Measurements from ENCODE around the gene RAB40A.
A peak's percentile ranks its signal among the peaks of the same experiment; 100 is the strongest.

The RAB40A gene

DNA sequence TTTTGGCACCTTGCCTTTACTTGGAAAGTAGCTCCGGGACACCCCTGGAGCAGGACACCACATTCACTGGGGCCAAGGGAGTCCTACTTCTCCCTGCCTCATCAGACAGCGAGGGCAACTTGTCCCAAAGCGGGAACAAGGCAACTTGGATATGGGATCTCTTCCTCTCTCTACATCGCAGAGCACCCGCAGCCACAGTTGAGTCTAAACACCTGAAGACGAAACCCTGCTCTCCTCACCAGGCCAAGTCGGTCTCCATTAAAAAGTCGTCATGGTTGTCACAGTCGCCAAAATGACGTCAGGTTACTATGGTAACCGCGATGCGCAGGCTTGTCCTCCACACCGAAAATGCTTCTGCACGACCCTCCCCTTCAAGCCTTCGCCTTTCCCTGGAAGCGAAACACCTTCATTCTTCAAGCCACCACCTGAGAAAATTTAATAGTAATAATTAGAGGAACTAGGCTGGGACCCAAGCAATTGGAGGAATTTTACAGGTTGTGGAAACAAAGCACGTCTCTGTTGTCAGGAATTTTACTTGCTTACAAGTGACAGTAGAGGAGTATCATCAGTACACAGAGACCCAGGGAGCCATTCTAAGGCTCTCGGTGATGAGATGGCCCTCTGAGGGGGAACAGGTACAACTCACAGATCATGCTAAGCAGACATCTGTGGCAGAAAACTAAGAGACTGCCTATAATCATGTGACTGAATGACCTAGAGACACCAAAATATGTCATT is 35.6 kb upstream of the RAB40A start:
- peak; percentile 56 for DNase-seq (ENCODE audit: low read depth)
- H3K4me3 ChIP-seq (ENCODE audit: low read length): peak overlapping the region; percentile 62
- TF ChIP-seq, protein P1, sequence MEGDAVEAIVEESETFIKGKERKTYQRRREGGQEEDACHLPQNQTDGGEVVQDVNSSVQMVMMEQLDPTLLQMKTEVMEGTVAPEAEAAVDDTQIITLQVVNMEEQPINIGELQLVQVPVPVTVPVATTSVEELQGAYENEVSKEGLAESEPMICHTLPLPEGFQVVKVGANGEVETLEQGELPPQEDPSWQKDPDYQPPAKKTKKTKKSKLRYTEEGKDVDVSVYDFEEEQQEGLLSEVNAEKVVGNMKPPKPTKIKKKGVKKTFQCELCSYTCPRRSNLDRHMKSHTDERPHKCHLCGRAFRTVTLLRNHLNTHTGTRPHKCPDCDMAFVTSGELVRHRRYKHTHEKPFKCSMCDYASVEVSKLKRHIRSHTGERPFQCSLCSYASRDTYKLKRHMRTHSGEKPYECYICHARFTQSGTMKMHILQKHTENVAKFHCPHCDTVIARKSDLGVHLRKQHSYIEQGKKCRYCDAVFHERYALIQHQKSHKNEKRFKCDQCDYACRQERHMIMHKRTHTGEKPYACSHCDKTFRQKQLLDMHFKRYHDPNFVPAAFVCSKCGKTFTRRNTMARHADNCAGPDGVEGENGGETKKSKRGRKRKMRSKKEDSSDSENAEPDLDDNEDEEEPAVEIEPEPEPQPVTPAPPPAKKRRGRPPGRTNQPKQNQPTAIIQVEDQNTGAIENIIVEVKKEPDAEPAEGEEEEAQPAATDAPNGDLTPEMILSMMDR (IDR thresholded peaks at IDR 0.05; ENCODE audit: insufficient read depth, low read depth, low read length, missing control alignments): no peak

DNA sequence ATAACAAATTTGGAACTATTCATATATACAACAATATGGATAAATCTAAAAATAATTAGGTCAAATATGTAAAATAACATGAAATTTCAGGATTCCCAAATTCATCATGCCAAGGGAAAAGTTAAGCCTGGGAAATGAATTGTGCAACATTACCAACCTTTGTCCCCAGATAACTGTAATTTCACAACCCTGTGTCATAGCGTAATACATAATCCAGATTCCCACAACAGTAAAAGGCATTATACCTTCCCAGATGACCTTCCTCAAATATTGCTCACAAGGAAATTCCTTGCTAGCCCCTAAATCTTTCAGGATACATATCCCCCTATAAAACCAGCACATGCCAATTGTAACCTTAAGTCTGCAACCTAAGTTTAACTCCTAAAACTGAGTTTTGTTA is 32.9 kb upstream of the RAB40A start:
- TF ChIP-seq, protein P1 (IDR thresholded peaks at IDR 0.05; ENCODE audit: insufficient read depth, low read depth, low read length, missing control alignments): no peak
- no peak for DNase-seq (ENCODE audit: low read depth)
- no peak overlapping the region for H3K4me3 ChIP-seq (ENCODE audit: low read length)

GRCh38 chrX:103550415-103551051 is 31.2 kb upstream of the RAB40A start:
- no peak for DNase-seq (ENCODE audit: low read depth)
- H3K4me3 ChIP-seq (ENCODE audit: low read length): no peak overlapping the region
- TF ChIP-seq, protein P1 (IDR thresholded peaks at IDR 0.05; ENCODE audit: insufficient read depth, low read depth, low read length, missing control alignments): no peak

DNA sequence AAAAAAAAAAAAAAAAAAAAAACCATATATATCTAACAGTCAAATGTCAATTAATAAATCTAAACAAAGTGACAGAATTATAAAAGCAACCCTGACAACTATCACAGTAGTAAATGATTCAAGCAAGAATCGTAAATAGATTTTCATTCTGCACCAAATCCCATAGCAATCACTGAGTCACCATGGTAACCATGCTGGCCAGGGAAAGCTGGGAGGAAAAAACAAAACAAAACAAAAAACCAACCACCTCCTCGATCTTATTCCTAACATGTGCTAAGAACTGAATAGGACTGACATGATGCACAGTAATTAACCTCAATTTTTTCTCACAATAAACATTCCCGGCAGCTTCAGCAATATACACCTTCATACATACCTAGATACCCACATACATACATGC is 30.6 kb upstream of the RAB40A start:
- TF ChIP-seq, protein P1 (IDR thresholded peaks at IDR 0.05; ENCODE audit: insufficient read depth, low read depth, low read length, missing control alignments): no peak
- DNase-seq (ENCODE audit: low read depth): no peak
- H3K4me3 ChIP-seq (ENCODE audit: low read length): no peak overlapping the region

DNA sequence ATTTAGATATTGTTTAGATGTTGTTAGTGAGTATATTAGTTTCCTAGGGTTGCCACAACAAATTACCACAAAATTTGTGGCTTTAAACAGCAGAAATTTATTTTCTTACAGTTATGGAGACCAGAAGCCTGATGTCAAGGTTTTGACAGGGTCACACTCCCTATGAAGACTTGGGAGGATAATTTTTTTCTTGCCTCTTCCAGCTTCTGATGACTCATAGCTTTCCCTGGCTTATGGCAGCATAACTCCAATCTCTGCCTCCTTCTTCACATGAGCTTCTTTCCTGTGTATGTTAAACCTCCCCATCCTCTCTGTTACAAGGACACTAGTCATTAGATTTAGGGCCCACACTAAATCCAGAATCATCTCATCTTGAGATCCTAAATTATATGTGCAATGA is 20.9 kb upstream of the RAB40A start:
- peak; percentile 40 for DNase-seq (ENCODE audit: low read depth)
- H3K4me3 ChIP-seq (ENCODE audit: low read length): no peak overlapping the region
- TF ChIP-seq, protein P1 (IDR thresholded peaks at IDR 0.05; ENCODE audit: insufficient read depth, low read depth, low read length, missing control alignments): no peak

GRCh38 chrX:103539695-103540094 is 20.4 kb upstream of the RAB40A start:
- H3K4me3 ChIP-seq (ENCODE audit: low read length): no peak overlapping the region
- DNase-seq (ENCODE audit: low read depth): no peak

More at GRCh38 chrX:103539695-103540094, 20.4 kb upstream of the RAB40A start:
- TF ChIP-seq, protein P1 (IDR thresholded peaks at IDR 0.05; ENCODE audit: insufficient read depth, low read depth, low read length, missing control alignments): no peak
